SK-N-SH (cell line): ENCODE data around the gene SV2C. TPM values are rescaled to one million over a fixed set of nuclear protein-coding genes. Genes with fewer than 3 reads are reported as not detected.
"Not testable (repeated sequence)": the region's sequence is repeated elsewhere in the genome, so short reads cannot be mapped to it uniquely, and the experiment has no call there.

Source experiments
- CTCF ChIA-PET: fragments of 300-600, 350-600 bp; formaldehyde crosslinking; extraction: SDS; loops from one replicate; lab custom pipeline; 2021; lab: Yijun Ruan, JAX
- POLR2A ChIA-PET: fragments of 350-600 bp; sonication (Branson Sonifier 250); formaldehyde crosslinking; extraction: SDS; loops from one replicate; lab custom pipeline; 2020; ENCODE audit warnings: antibody characterized with exemption, inconsistent platforms; lab: Yijun Ruan, JAX
- DNase-seq: peaks from one replicate; pipeline ENCODE4 v3.0.0; 2012
- H2AFZ ChIP-seq: fragments of 200-600 bp; sonication (generic); 2 replicates; pipeline ENCODE4 v1.8.1; 2016; ENCODE audit warnings: antibody characterized with exemption, mild to moderate bottlenecking, low read depth
- H3F3A ChIP-seq: fragments of 200-600 bp; sonication (generic); replicated peaks from 2 replicates; pipeline ENCODE3; 2016; ENCODE audit warnings: antibody characterized with exemption, mild to moderate bottlenecking; ENCODE audit not compliant: insufficient read depth
- H3K27ac ChIP-seq, 2 experiments: fragments of 200-500 bp in 1 of 2; fragments of 200-600 bp in 1 of 2; sonication (Bioruptor generic) in 1 of 2; sonication (generic), shearing (Covaris generic) in 1 of 2; 2 replicates each; pipeline versions ENCODE4 v1.5.1 to v1.6.1; 2014 to 2016; ENCODE audit warnings: low read depth in 2 of 2, inconsistent platforms in 1 of 2, low read length in 1 of 2, mild to moderate bottlenecking in 1 of 2, mixed read lengths in 1 of 2
- H3K27me3 ChIP-seq: fragments of 200-600 bp; sonication (generic), shearing (Covaris generic); 2 replicates; pipeline ENCODE4 v1.6.1; 2016; ENCODE audit warnings: mixed run types; ENCODE audit not compliant: insufficient read depth
- H3K36me3 ChIP-seq, 2 experiments: fragments of 200-500 bp in 1 of 2; fragments of 200-600 bp in 1 of 2; sonication (Bioruptor generic) in 1 of 2; sonication (generic) in 1 of 2; replicated peaks in 1 of 2; 2 replicates each; pipeline versions ENCODE3 to v1.5.1; 2014 to 2016; ENCODE audit warnings: low read length in 1 of 2, mild to moderate bottlenecking in 1 of 2; ENCODE audit not compliant: insufficient read depth in 2 of 2, control insufficient read depth in 1 of 2
- H3K4me1 ChIP-seq, 2 experiments: fragments of 200-500 bp in 1 of 2; fragments of 200-600 bp in 1 of 2; sonication (Bioruptor generic) in 1 of 2; sonication (generic), shearing (Covaris generic) in 1 of 2; 2 replicates each; pipeline versions ENCODE4 v1.5.1 to v1.6.1; 2014 to 2016; ENCODE audit warnings: low read depth in 1 of 2, low read length in 1 of 2, mixed run types in 1 of 2; ENCODE audit not compliant: insufficient read depth in 2 of 2, control insufficient read depth in 1 of 2
- H3K4me2 ChIP-seq: fragments of 200-600 bp; sonication (generic), shearing (Covaris generic); 2 replicates; pipeline ENCODE4 v1.6.1; 2017; ENCODE audit warnings: mixed run types
- H3K4me3 ChIP-seq, 2 experiments: fragments of 200-500 bp in 1 of 2; fragments of 200-600 bp in 1 of 2; sonication (Bioruptor generic) in 1 of 2; sonication (generic), shearing (Covaris generic) in 1 of 2; 2 replicates each; pipeline versions ENCODE4 v1.5.1 to v1.8.1; 2014 to 2016; ENCODE audit warnings: low read depth in 2 of 2, inconsistent platforms in 1 of 2, low read length in 1 of 2, mild to moderate bottlenecking in 1 of 2, mixed read lengths in 1 of 2, moderate library complexity in 1 of 2
- H3K79me2 ChIP-seq: fragments of 200-600 bp; sonication (generic); 2 replicates; pipeline ENCODE4 v1.8.1; 2017; ENCODE audit warnings: mild to moderate bottlenecking; ENCODE audit not compliant: insufficient read depth
- H3K9ac ChIP-seq: fragments of 200-600 bp; sonication (generic); 2 replicates; pipeline ENCODE4 v1.6.1; 2017; ENCODE audit warnings: mixed run types
- H3K9me2 ChIP-seq: fragments of 200-600 bp; sonication (generic); 2 replicates; pipeline ENCODE4 v1.6.1; 2017; ENCODE audit warnings: mixed run types
- H3K9me3 ChIP-seq: fragments of 200-600 bp; sonication (generic); 2 replicates; pipeline ENCODE4 v1.6.1; 2017; ENCODE audit warnings: mixed run types, mild to moderate bottlenecking, moderate library complexity
- H4K20me1 ChIP-seq: fragments of 200-600 bp; sonication (generic); 2 replicates; pipeline ENCODE4 v1.6.1; 2017; ENCODE audit warnings: mild to moderate bottlenecking, mixed run types; ENCODE audit not compliant: insufficient read depth
- CHD2 ChIP-seq: fragments of 150-350 bp; IDR thresholded peaks from 2 replicates; pipeline ENCODE4 v1.6.1; 2018; ENCODE audit warnings: low read length; ENCODE audit not compliant: partially characterized antibody
- EP300 ChIP-seq, 2 experiments: IDR thresholded peaks; 2 replicates each; pipeline versions ENCODE4 v1.4.0 to v1.6.1; 2012; ENCODE audit warnings: borderline replicate concordance in 1 of 2, low read depth in 1 of 2, low read length in 1 of 2
- FOSL2 ChIP-seq: IDR thresholded peaks from 2 replicates; pipeline ENCODE4 v1.4.0; 2012; ENCODE audit warnings: low read depth, mild to moderate bottlenecking, moderate library complexity, borderline replicate concordance
- FOXJ3 ChIP-seq: sonication (generic); formaldehyde crosslinking; IDR thresholded peaks from 2 replicates; pipeline ENCODE4 v1.5.1; 2020; ENCODE audit warnings: mild to moderate bottlenecking, missing genetic modification reagents
- GABPA ChIP-seq: IDR thresholded peaks from 2 replicates; pipeline ENCODE4 v1.4.0; 2012; ENCODE audit warnings: low read depth, mild to moderate bottlenecking
- GATA2 ChIP-seq: sonication (generic); formaldehyde crosslinking; IDR thresholded peaks from 2 replicates; pipeline ENCODE4 v1.5.0; 2020; ENCODE audit warnings: mild to moderate bottlenecking, missing genetic modification reagents
- JUND ChIP-seq: IDR thresholded peaks from 2 replicates; pipeline ENCODE4 v1.4.0; 2012
- MAX ChIP-seq: IDR thresholded peaks from 2 replicates; pipeline ENCODE4 v1.4.0; 2012; ENCODE audit warnings: low read depth
- NRF1 ChIP-seq: IDR thresholded peaks from 2 replicates; pipeline ENCODE4 v1.6.1; 2012; ENCODE audit warnings: low read depth, mild to moderate bottlenecking, low read length
- PBX3 ChIP-seq: IDR thresholded peaks from 2 replicates; pipeline ENCODE4; 2012
- POLR2AphosphoS5 ChIP-seq: IDR thresholded peaks from 2 replicates; pipeline ENCODE4 v1.6.1; 2012; ENCODE audit warnings: low read depth, low read length
- RAD21 ChIP-seq: IDR thresholded peaks from 2 replicates; pipeline ENCODE4 v1.6.1; 2012; ENCODE audit warnings: mild to moderate bottlenecking, low read length
- REST ChIP-seq: IDR thresholded peaks from 2 replicates; pipeline ENCODE4 v1.6.1; 2012; ENCODE audit warnings: mild to moderate bottlenecking, low read depth, low read length, moderate library complexity
- SIN3A ChIP-seq: IDR thresholded peaks from 2 replicates; pipeline ENCODE4 v1.6.1; 2012; ENCODE audit warnings: low read depth, mild to moderate bottlenecking, low read length, moderate library complexity, borderline replicate concordance
- TAF1 ChIP-seq: IDR thresholded peaks from 2 replicates; pipeline ENCODE4 v1.6.1; 2012; ENCODE audit warnings: low read depth, mild to moderate bottlenecking, low read length, moderate library complexity, borderline replicate concordance
- TCF12 ChIP-seq: IDR thresholded peaks from 2 replicates; pipeline ENCODE4 v1.4.0; 2012
- TEAD4 ChIP-seq: IDR thresholded peaks from 2 replicates; pipeline ENCODE4 v1.4.0; 2012; ENCODE audit warnings: mild to moderate bottlenecking, borderline replicate concordance; ENCODE audit not compliant: insufficient read depth
- USF1 ChIP-seq: IDR thresholded peaks from 2 replicates; pipeline ENCODE4 v1.4.0; 2012; ENCODE audit warnings: low read depth, borderline replicate concordance
- YY1 ChIP-seq: IDR thresholded peaks from 2 replicates; pipeline ENCODE4 v1.4.0; 2012; ENCODE audit warnings: low read depth, mild to moderate bottlenecking
- ZBTB33 ChIP-seq: IDR thresholded peaks from 2 replicates; pipeline ENCODE4 v1.4.0; 2012; ENCODE audit warnings: low read depth, borderline replicate concordance
- WGBS: methylation state at CpG from one replicate; pipeline ENCODE4 v1.1.6; 2017; ENCODE audit warnings: low lambda C conversion rate; 5-methylcytosine and 5-hydroxymethylcytosine counted together
- polyA plus RNA-seq, 3 experiments: library from polyadenylated mRNA; depleted of rRNA; stranded (reverse); fragments of >200 nt; gene quantifications; 2 replicates each; pipeline ENCODE4 v1.2.3, GENCODE V29; 2012

SV2C gene
- polyA plus RNA-seq, 1 of the 3 experiments (the other 2 are of a cell fraction): 0.05 TPM

- WGBS: 63% methylated on average over 7 of the region's 7 CpGs
- ChIA-PET CTCF (interaction anchor here (1.3 kb wide), 1 partner anchor 18 kb away, joined by 3 read pairs; no protein-coding TSS in a partner anchor), POLR2A (no interaction called here)
- Histone ChIP-seq H4K20me1 (no peaks in the 10 kb centered on the region), H3F3A (no peaks in the 10 kb centered on the region), H2AFZ (no peak overlapping the region), H3K27me3 (no peaks in the 10 kb centered on the region; the same call in 1 of the 2 replicates), H3K79me2 (no peaks in the 10 kb centered on the region), H3K4me3 (no peak overlapping the region), H3K9me3 (no peaks in the 10 kb centered on the region), H3K9ac (no peak overlapping the region), H3K36me3 (no peaks in the 10 kb centered on the region), H3K27ac (no peak overlapping the region), H3K9me2 (no peaks in the 10 kb centered on the region), H3K4me1 (no peaks in the 10 kb centered on the region), H3K4me2 (no peak overlapping the region)
- no peak for TF ChIP-seq GABPA
- no peak for TF ChIP-seq NRF1
- TF ChIP-seq TEAD4: no peak
- TF ChIP-seq RAD21: no peak
- TF ChIP-seq MAX: no peak
- no peak for TF ChIP-seq POLR2AphosphoS5
- TF ChIP-seq JUND: no peak
- no peak for TF ChIP-seq GATA2 (CRISPR knock-in tag)
- TF ChIP-seq USF1: no peak
- TF ChIP-seq FOXJ3 (CRISPR knock-in tag): no peak
- no peak for TF ChIP-seq PBX3
- TF ChIP-seq SIN3A: no peak
- TF ChIP-seq FOSL2: no peak
- no peak for TF ChIP-seq TCF12
- TF ChIP-seq ZBTB33: no peak
- TF ChIP-seq REST: no peak
- TF ChIP-seq TAF1: no peak
- no peak for TF ChIP-seq CHD2
- no peak for TF ChIP-seq YY1
- TF ChIP-seq EP300 (IDR thresholded peaks at IDR 0.05; ENCODE audit: borderline replicate concordance in 1 of 2, low read depth in 1 of 2, low read length in 1 of 2): no peak
- no peak for DNase-seq
Observed at GRCh38 chr5:76319673-76320072, 236.5 kb downstream of the SV2C start.

- H3K27me3 ChIP-seq, H3K9me3 ChIP-seq, CTCF ChIA-PET, H3K9me2 ChIP-seq, H3K4me2 ChIP-seq, H3K4me1 ChIP-seq, H3K79me2 ChIP-seq, H3F3A ChIP-seq, POLR2A ChIA-PET, H3K27ac ChIP-seq, H3K4me3 ChIP-seq, DNase-seq, H3K9ac ChIP-seq, H2AFZ ChIP-seq, H3K36me3 ChIP-seq, H4K20me1 ChIP-seq: not testable (repeated sequence)
- WGBS: 47% methylated on average over 1 of the region's 1 CpG
Observed at GRCh38 chr5:76323494-76323893, 240.3 kb downstream of the SV2C start.
